ENCODE data around the gene ERVH48-1.
A peak's percentile ranks its signal among the peaks of the same experiment; 100 is the strongest.
"Not testable (repeated sequence)": the region's sequence is repeated elsewhere in the genome, so short reads cannot be mapped to it uniquely, and the experiment has no call there.

The ERVH48-1 gene

DNA sequence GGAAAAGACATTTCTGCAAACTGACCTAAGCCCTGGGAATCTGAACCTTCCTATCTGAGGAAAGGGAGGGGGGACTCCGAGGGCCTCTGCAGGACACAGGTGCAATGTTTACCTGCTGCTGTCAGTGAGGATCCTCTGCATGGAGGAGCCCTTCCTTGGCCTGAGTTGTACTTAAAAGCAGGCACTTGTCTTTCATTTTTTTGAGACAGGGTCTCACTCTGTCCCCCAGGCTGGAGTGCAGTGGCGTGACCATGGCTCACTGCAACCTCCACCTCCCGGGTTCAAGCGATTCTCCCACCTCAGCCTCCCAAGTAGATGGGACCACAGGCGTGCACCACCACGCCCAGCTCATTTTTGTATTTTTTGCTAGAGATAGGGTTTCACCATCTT is 13.2 kb upstream of the ERVH48-1 start:
- not testable (repeated sequence) for DNase-seq (ENCODE audit: low read depth, low spot score); H3K27me3 ChIP-seq (ENCODE audit: control insufficient read depth, insufficient read depth, low read length); H3K27ac ChIP-seq (ENCODE audit: low read length); H3K4me3 ChIP-seq (ENCODE audit: low read length); H3K36me3 ChIP-seq (ENCODE audit: control insufficient read depth, insufficient read depth, low read length); H3K4me1 ChIP-seq (ENCODE audit: control insufficient read depth, insufficient read depth, low read length); H3K9me3 ChIP-seq (ENCODE audit: control insufficient read depth, insufficient read depth, low read length)
- WGBS (ENCODE audit: insufficient coverage, insufficient read length), result no CpG with 5 or more reads among the region's 6 CpGs

DNA sequence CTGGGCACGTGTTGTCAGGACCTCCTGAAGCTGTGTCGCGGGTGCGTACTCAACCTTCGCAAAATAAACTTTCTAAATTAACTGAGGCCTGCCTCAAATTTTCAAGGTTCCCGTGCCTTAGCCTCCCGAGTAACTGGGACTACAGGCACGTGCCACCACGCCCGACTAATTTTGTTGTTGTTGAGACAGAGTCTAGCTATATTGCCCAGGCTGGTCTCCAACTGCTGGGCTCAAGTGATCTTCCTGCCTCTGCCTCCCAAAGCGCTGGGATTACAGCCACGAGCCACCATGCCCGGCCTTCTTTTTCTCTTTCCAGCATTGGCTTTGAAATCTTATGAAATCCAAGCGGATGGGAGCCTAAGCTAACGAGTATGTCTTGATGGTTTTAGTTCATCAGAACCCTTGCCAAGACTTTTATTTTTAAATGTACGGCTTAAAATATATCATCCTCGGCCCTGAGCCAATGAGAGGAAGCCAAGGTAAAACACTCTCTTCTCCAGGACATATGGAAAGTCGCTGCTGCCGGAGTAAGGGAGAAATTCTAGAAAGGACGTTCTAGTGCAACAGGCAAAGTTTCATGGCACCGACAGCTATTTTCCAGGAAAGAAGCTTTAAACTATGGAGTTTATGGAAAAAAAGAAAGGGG is 12.7 kb upstream of the ERVH48-1 start:
- H3K27ac ChIP-seq (ENCODE audit: low read length), result no peak overlapping the region
- no peak overlapping the region for H3K4me3 ChIP-seq (ENCODE audit: low read length)

GRCh38 chr21:42937034-42937940 is 11.9 kb upstream of the ERVH48-1 start:
- H3K27ac ChIP-seq (ENCODE audit: low read length), result peak overlapping the region; percentile 80
- H3K4me1 ChIP-seq (ENCODE audit: control insufficient read depth, insufficient read depth, low read length); H3K27me3 ChIP-seq (ENCODE audit: control insufficient read depth, insufficient read depth, low read length); H3K4me3 ChIP-seq (ENCODE audit: low read length); H3K9me3 ChIP-seq (ENCODE audit: control insufficient read depth, insufficient read depth, low read length); H3K36me3 ChIP-seq (ENCODE audit: control insufficient read depth, insufficient read depth, low read length); DNase-seq (ENCODE audit: low read depth, low spot score): not testable (repeated sequence)
- WGBS (ENCODE audit: insufficient coverage, insufficient read length), result no CpG with 5 or more reads among the region's 16 CpGs

More for the DNA sequence above, 12.7 kb upstream of the ERVH48-1 start:
- no peaks in the 10 kb centered on the region for H3K9me3 ChIP-seq (ENCODE audit: control insufficient read depth, insufficient read depth, low read length)
- H3K36me3 ChIP-seq (ENCODE audit: control insufficient read depth, insufficient read depth, low read length), result no peaks in the 10 kb centered on the region
- H3K27me3 ChIP-seq (ENCODE audit: control insufficient read depth, insufficient read depth, low read length), result no peaks in the 10 kb centered on the region
- no CpG with 5 or more reads among the region's 21 CpGs for WGBS (ENCODE audit: insufficient coverage, insufficient read length)
- H3K4me1 ChIP-seq (ENCODE audit: control insufficient read depth, insufficient read depth, low read length), result peaks cover 1% of the 10 kb centered on the region; the same call in 1 of the 2 replicates
- DNase-seq (ENCODE audit: low read depth, low spot score), result no peak

DNA sequence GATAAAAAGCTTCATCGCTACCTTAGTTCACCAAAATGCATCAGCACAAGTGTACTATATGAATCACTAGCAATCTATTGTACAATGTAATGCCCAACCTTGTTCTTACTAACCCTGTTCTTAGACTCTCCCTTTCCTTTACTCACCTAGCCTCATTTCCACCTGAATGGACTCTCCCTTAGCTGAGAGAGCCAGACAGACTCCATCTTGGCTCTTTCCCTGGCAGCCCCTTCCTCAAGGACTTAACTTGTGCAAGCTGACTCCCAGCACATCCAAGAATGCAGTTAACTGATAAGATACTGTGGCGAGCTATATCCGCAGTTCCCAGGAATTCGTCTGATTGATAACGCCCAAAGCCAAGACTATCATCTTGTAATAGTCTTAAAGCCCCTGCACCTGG is 10.9 kb upstream of the ERVH48-1 start:
- H3K9me3 ChIP-seq (ENCODE audit: control insufficient read depth, insufficient read depth, low read length); H3K36me3 ChIP-seq (ENCODE audit: control insufficient read depth, insufficient read depth, low read length); H3K27ac ChIP-seq (ENCODE audit: low read length); H3K4me3 ChIP-seq (ENCODE audit: low read length); H3K27me3 ChIP-seq (ENCODE audit: control insufficient read depth, insufficient read depth, low read length); H3K4me1 ChIP-seq (ENCODE audit: control insufficient read depth, insufficient read depth, low read length); DNase-seq (ENCODE audit: low read depth, low spot score): not testable (repeated sequence)
- WGBS (ENCODE audit: insufficient coverage, insufficient read length), result no CpG with 5 or more reads among the region's 5 CpGs

DNA sequence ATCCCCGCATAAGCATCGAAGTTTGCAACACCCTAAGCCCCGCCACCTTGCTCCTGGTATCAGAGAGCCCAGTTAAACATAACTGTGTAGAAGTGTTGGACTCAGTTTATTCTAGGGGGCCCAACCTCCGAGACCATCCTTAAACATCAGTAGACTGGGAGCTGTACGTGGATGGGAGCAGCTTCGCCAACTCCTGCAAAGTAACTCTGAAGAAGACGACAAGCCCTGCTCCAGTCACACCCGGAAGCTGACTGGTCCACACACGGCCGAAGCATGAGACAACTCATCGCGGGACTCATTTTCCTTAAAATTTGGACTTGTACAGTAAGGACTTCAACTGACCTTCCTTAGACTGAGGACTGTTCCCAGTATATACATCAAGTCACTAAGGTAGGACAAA is 8.5 kb upstream of the ERVH48-1 start:
- not testable (repeated sequence) for H3K9me3 ChIP-seq (ENCODE audit: control insufficient read depth, insufficient read depth, low read length); DNase-seq (ENCODE audit: low read depth, low spot score); H3K36me3 ChIP-seq (ENCODE audit: control insufficient read depth, insufficient read depth, low read length); H3K4me3 ChIP-seq (ENCODE audit: low read length); H3K4me1 ChIP-seq (ENCODE audit: control insufficient read depth, insufficient read depth, low read length); H3K27me3 ChIP-seq (ENCODE audit: control insufficient read depth, insufficient read depth, low read length); H3K27ac ChIP-seq (ENCODE audit: low read length)
- WGBS (ENCODE audit: insufficient coverage, insufficient read length), result no CpG with 5 or more reads among the region's 12 CpGs

DNA sequence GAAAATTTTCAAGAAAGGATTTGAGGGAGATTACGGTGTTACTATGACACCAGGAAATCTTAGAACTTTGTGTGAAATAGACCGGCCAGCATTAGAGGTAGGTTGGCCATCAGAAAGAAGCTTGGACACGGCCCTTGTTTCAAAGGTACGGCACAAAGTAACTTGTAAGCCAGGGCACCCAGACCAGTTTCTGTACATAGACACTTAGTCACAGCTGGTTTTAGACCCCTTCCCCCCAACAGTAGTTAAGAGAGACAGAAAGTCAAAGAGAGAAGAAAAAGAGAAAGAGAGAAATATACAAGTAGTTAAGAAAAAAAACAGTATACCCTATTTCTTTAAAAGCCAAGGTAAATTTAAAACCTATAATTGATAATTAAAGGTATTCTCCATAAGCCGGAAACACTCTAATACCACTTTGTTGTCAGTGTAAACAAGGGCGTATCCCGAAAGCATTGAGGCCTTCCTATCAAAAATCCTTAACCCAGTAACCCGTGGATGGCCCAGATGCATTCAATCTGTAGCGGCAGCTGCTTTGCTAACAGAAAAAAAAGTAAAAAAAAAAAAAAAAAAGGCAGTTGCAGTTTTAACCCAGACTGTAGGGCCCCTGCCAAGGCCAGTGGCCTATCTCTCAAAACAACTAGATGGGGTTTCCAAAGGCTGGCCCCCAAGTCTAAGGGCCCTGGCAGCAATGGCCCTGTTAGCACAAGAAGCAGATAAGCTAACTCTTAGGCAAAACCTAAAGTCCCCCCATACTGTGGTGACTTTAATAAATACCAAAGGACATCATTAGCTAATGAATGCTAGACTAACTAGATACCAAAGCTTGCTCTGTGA is 7.9 kb upstream of the ERVH48-1 start:
- not testable (repeated sequence) for H3K9me3 ChIP-seq (ENCODE audit: control insufficient read depth, insufficient read depth, low read length); H3K36me3 ChIP-seq (ENCODE audit: control insufficient read depth, insufficient read depth, low read length); H3K4me1 ChIP-seq (ENCODE audit: control insufficient read depth, insufficient read depth, low read length); DNase-seq (ENCODE audit: low read depth, low spot score); H3K4me3 ChIP-seq (ENCODE audit: low read length); H3K27ac ChIP-seq (ENCODE audit: low read length); H3K27me3 ChIP-seq (ENCODE audit: control insufficient read depth, insufficient read depth, low read length)
- no CpG with 5 or more reads among the region's 9 CpGs for WGBS (ENCODE audit: insufficient coverage, insufficient read length)

GRCh38 chr21:42932378-42933136 is 7.1 kb upstream of the ERVH48-1 start:
- H3K4me3 ChIP-seq (ENCODE audit: low read length); H3K36me3 ChIP-seq (ENCODE audit: control insufficient read depth, insufficient read depth, low read length); H3K27me3 ChIP-seq (ENCODE audit: control insufficient read depth, insufficient read depth, low read length); H3K9me3 ChIP-seq (ENCODE audit: control insufficient read depth, insufficient read depth, low read length); H3K27ac ChIP-seq (ENCODE audit: low read length); DNase-seq (ENCODE audit: low read depth, low spot score); H3K4me1 ChIP-seq (ENCODE audit: control insufficient read depth, insufficient read depth, low read length): not testable (repeated sequence)
- WGBS (ENCODE audit: insufficient coverage, insufficient read length), result no CpG with 5 or more reads among the region's 16 CpGs

- Histone ChIP-seq H3K9me3 (ENCODE audit: control insufficient read depth, insufficient read depth, low read length) (no peaks in the 10 kb centered on the region), H3K27me3 (ENCODE audit: control insufficient read depth, insufficient read depth, low read length) (no peaks in the 10 kb centered on the region), H3K4me1 (ENCODE audit: control insufficient read depth, insufficient read depth, low read length) (peaks cover 3% of the 10 kb centered on the region), H3K27ac (ENCODE audit: low read length) (no peak overlapping the region), H3K4me3 (ENCODE audit: low read length) (no peak overlapping the region), H3K36me3 (ENCODE audit: control insufficient read depth, insufficient read depth, low read length) (no peaks in the 10 kb centered on the region)
- WGBS (ENCODE audit: insufficient coverage, insufficient read length), result no CpG with 5 or more reads among the region's 13 CpGs
- no peak for DNase-seq (ENCODE audit: low read depth, low spot score)
These were observed 6.3 kb upstream of the ERVH48-1 start for GRCh38 chr21:42931560-42932235.

- no peak for DNase-seq (ENCODE audit: low read depth, low spot score)
- no peaks in the 10 kb centered on the region for H3K27me3 ChIP-seq (ENCODE audit: control insufficient read depth, insufficient read depth, low read length)
- no peak overlapping the region for H3K4me3 ChIP-seq (ENCODE audit: low read length)
- WGBS (ENCODE audit: insufficient coverage, insufficient read length), result no CpG with 5 or more reads among the region's 3 CpGs
- H3K27ac ChIP-seq (ENCODE audit: low read length), result no peak overlapping the region
- H3K36me3 ChIP-seq (ENCODE audit: control insufficient read depth, insufficient read depth, low read length), result no peaks in the 10 kb centered on the region
- peaks cover 1% of the 10 kb centered on the region; the same call in 1 of the 2 replicates for H3K4me1 ChIP-seq (ENCODE audit: control insufficient read depth, insufficient read depth, low read length)
- no peaks in the 10 kb centered on the region for H3K9me3 ChIP-seq (ENCODE audit: control insufficient read depth, insufficient read depth, low read length)
These were observed 4.5 kb upstream of the ERVH48-1 start for GRCh38 chr21:42929969-42930368.

All from iPS DF 6.9 (cell line).